ENCODE data around the gene TRAF4. TPM values are rescaled to one million over a fixed set of nuclear protein-coding genes. Genes with fewer than 3 reads are reported as not detected.

The TRAF4 gene
- total RNA-seq, 1 experiment from 2014 or later, result 227 TPM

GRCh38 chr17:28745786-28746411, 2.1 kb downstream of the TRAF4 start:
- Mint-ChIP-seq H3K4me3 (peak overlapping the region; percentile 87 to 93), H3K4me1 (peaks cover 17 to 34% of the 10 kb centered on the region in 2 experiments), H3K36me3 (ENCODE audit: insufficient read depth in 1 of 3, low read depth in 3 of 3) (peaks cover 36 to 64% (median 40%) of the 10 kb centered on the region in 3 experiments; a peak in 6 of 7 replicates), H3K9me3 (no peaks in the 10 kb centered on the region), H3K27ac (peak overlapping the region; percentile 89 to 98 (median 97)), H3K27me3 (ENCODE audit: low read depth) (no peaks in the 10 kb centered on the region; the same call in none of the 2 replicates)
- Histone ChIP-seq H2AK5ac (ENCODE audit: insufficient read length, low read length) (no peak overlapping the region), H3K79me1 (ENCODE audit: insufficient read depth, low read depth, low read length, poor library complexity, severe bottlenecking) (no peaks in the 10 kb centered on the region), H2BK5ac (ENCODE audit: insufficient read length, low read length) (no peak overlapping the region), H3K27ac (ENCODE audit: insufficient read length, low read depth, low read length) (no peak overlapping the region), H3K23ac (ENCODE audit: insufficient read length, low read depth, low read length) (no peak overlapping the region), H4K91ac (ENCODE audit: insufficient read length, low read depth, low read length) (no peak overlapping the region), H3K18ac (ENCODE audit: insufficient read length, low read depth, low read length) (peak overlapping the region; percentile 82), H2AFZ (ENCODE audit: low read length) (no peak overlapping the region), H3K9ac (ENCODE audit: extremely low read depth, insufficient read length, low read length) (peak overlapping the region; percentile 66), H2BK20ac (ENCODE audit: low read depth, low read length, poor library complexity, severe bottlenecking) (no peak overlapping the region), H3K4ac (ENCODE audit: low read depth, low read length) (no peak overlapping the region), H4K20me1 (ENCODE audit: control insufficient read depth, insufficient read depth, insufficient read length) (no peaks in the 10 kb centered on the region), H3K27me3 (ENCODE audit: insufficient read depth, low read length) (no peaks in the 10 kb centered on the region), H3K23me2 (ENCODE audit: insufficient read length, low read depth, low read length, poor library complexity, severe bottlenecking) (peaks cover 15% of the 10 kb centered on the region), H4K8ac (replicated peaks; ENCODE audit: insufficient read length, low read depth, low read length) (no peak overlapping the region), H3T11ph (ENCODE audit: low read length) (no peak overlapping the region), H3K14ac (ENCODE audit: insufficient read depth, low read length) (peak overlapping the region; percentile 38; the same call in 1 of the 2 replicates), H3K9me3 (ENCODE audit: control insufficient read depth, low read depth, low read length) (no peaks in the 10 kb centered on the region), H3K56ac (ENCODE audit: insufficient read length, low read depth, low read length) (no peak overlapping the region), H3K4me1 (ENCODE audit: insufficient read depth, low read length) (peaks cover 5% of the 10 kb centered on the region; the same call in 1 of the 2 replicates), H3K4me2 (ENCODE audit: insufficient read depth, insufficient read length, low read length) (peak overlapping the region; percentile 84), H4K5ac (ENCODE audit: insufficient read length, low read depth, low read length) (no peak overlapping the region), H2BK120ac (ENCODE audit: low read depth, low read length, poor library complexity, severe bottlenecking) (no peak overlapping the region), H2BK15ac (ENCODE audit: low read depth, low read length) (no peak overlapping the region), H2BK12ac (ENCODE audit: insufficient read length, low read depth, low read length) (no peak overlapping the region), H3K79me2 (ENCODE audit: insufficient read depth, low read length) (peaks cover 16% of the 10 kb centered on the region; the same call in 1 of the 2 replicates)
- no CpG with 5 or more reads among the region's 4 CpGs for WGBS (ENCODE audit: extremely low coverage, insufficient read length, low lambda C conversion rate)
- DNase-seq, result peak; percentile 69
- TF ChIP-seq CTCF (conservative IDR thresholded peaks at IDR 0.05), result no peak
